A673 (cell line): ENCODE measurements around the gene SLX4IP. TPM values are rescaled to one million over a fixed set of nuclear protein-coding genes. Genes with fewer than 3 reads are reported as not detected.
A peak's percentile ranks its signal among the peaks of the same experiment; 100 is the strongest.

Source experiments
- BruUV-seq: library from RNA; stranded (reverse); fragments of 400-500 nt; replicated peaks from 2 replicates; lab custom pipeline; 2021; lab: Mats Ljungman, UMichigan
- CTCF ChIA-PET: fragments of 300-600 bp; sonication (Branson Sonifier 250); formaldehyde crosslinking; loops from one replicate; lab custom pipeline; 2022; ENCODE audit warnings: antibody characterized with exemption; lab: Charles Lee
- POLR2A ChIA-PET: fragments of 300-600 bp; sonication (Branson Sonifier 250); formaldehyde crosslinking; loops from one replicate; lab custom pipeline; 2022; ENCODE audit warnings: antibody characterized with exemption; ENCODE audit not compliant: low non-redundant PET; lab: Charles Lee
- DNase-seq: peaks from one replicate; pipeline ENCODE4 v3.0.0-alpha.2; 2015; ENCODE audit warnings: low spot score
- H3K27ac ChIP-seq: fragments of 200-600 bp; sonication (generic); 2 replicates; pipeline ENCODE4 v1.5.1; 2016; ENCODE audit warnings: mixed run types, low read depth, mild to moderate bottlenecking, mixed read lengths, antibody characterized with exemption, low read length; ENCODE audit not compliant: poor library complexity, severe bottlenecking
- H3K27me3 ChIP-seq: fragments of 200-600 bp; sonication (generic); replicated peaks from 2 replicates; pipeline ENCODE4 v1.6.1; 2017; ENCODE audit warnings: mixed run types, low read depth, mild to moderate bottlenecking, mixed read lengths, antibody characterized with exemption, low read length; ENCODE audit not compliant: insufficient read depth, poor library complexity
- H3K36me3 ChIP-seq: fragments of 200-600 bp; sonication (generic); 2 replicates; pipeline ENCODE4 v1.6.1; 2016; ENCODE audit warnings: mixed run types, mild to moderate bottlenecking, mixed read lengths, antibody characterized with exemption, low read length; ENCODE audit not compliant: insufficient read depth, poor library complexity, severe bottlenecking
- H3K4me1 ChIP-seq: fragments of 200-600 bp; sonication (generic); 2 replicates; pipeline ENCODE4 v1.6.1; 2017; ENCODE audit warnings: mixed run types, mild to moderate bottlenecking, mixed read lengths, antibody characterized with exemption, low read length; ENCODE audit not compliant: insufficient read depth, poor library complexity, severe bottlenecking
- H3K4me3 ChIP-seq: fragments of 200-600 bp; sonication (generic); 2 replicates; pipeline ENCODE4 v1.5.1; 2016; ENCODE audit warnings: low read depth, mixed run types, mild to moderate bottlenecking, mixed read lengths, low read length; ENCODE audit not compliant: poor library complexity, severe bottlenecking
- H3K9me3 ChIP-seq: fragments of 200-600 bp; sonication (generic); 2 replicates; pipeline ENCODE4 v1.6.1; 2016; ENCODE audit warnings: mixed run types, low read depth, mild to moderate bottlenecking, mixed read lengths, antibody characterized with exemption, low read length; ENCODE audit not compliant: poor library complexity, severe bottlenecking
- CTCF ChIP-seq: fragments of 300-800, 200-600 bp; sonication (generic); conservative IDR thresholded peaks from 2 replicates; pipeline ENCODE4 v1.5.1; 2017; ENCODE audit warnings: low read depth, mild to moderate bottlenecking, antibody characterized with exemption, low read length, moderate library complexity, mixed read lengths
- EZH2 ChIP-seq: fragments of 200-600 bp; sonication (generic); IDR thresholded peaks from 2 replicates; pipeline ENCODE4 v1.6.1; 2017; ENCODE audit warnings: borderline replicate concordance, low read depth, mild to moderate bottlenecking, mixed read lengths, antibody characterized with exemption, low read length; ENCODE audit not compliant: poor library complexity, severe bottlenecking
- intact Hi-C: fragments of 100-400 bp; cut with micrococcal nuclease; formaldehyde crosslinking; loops from one replicate; pipeline ENCODE4 v1.10.0; 2022; ENCODE audit not compliant: unreplicated experiment
- microRNA-seq: library from miRNA; unstranded; fragments of <30 nt; microRNA quantifications from one replicate; pipeline ENCODE4 v1.2.0, GENCODE V29; 2021
- total RNA-seq: library from RNA; stranded (reverse); gene quantifications from 2 replicates; pipeline ENCODE4 v1.2.3, GENCODE V29; 2021

Gene SLX4IP
- total RNA-seq, 1 experiment from 2014 or later: 9.8 TPM

GRCh38 chr20:10674684-10675449 is 239.8 kb downstream of the SLX4IP start:
- peaks cover 26% of the 10 kb centered on the region for H3K4me1 ChIP-seq
- DNase-seq: peak; percentile 83
- no peaks in the 10 kb centered on the region for H3K36me3 ChIP-seq
- no peaks in the 10 kb centered on the region for H3K27me3 ChIP-seq
- TF ChIP-seq CTCF (peak; percentile 71), EZH2 (no peak)
- intact Hi-C loops: loop anchor here (5.0 kb wide), 7 partner anchors 208 to 867 kb away; no protein-coding TSS in a partner anchor
- CTCF ChIA-PET: no interaction called here
- BruUV-seq: no TSS peak
- no peaks in the 10 kb centered on the region for H3K9me3 ChIP-seq
- H3K27ac ChIP-seq: peak overlapping the region; percentile 75
- H3K4me3 ChIP-seq: peak overlapping the region; percentile 59
- POLR2A ChIA-PET: interaction anchor here (0.6 kb wide), 2 partner anchors 327 to 452 kb away, joined by 3 read pairs; no protein-coding TSS in a partner anchor

GRCh38 chr20:10675450-10675848 is 240.3 kb downstream of the SLX4IP start:
- ChIA-PET CTCF (interaction anchor here (1.0 kb wide), 1 partner anchor 11 kb away, joined by 3 read pairs; no protein-coding TSS in a partner anchor), POLR2A (interaction anchor here (0.6 kb wide), 1 partner anchor 326 kb away, joined by 3 read pairs; no protein-coding TSS in a partner anchor)
- no TSS peak for BruUV-seq
- Histone ChIP-seq H3K27ac (no peak overlapping the region), H3K9me3 (no peaks in the 10 kb centered on the region), H3K27me3 (no peaks in the 10 kb centered on the region), H3K36me3 (no peaks in the 10 kb centered on the region), H3K4me3 (no peak overlapping the region), H3K4me1 (peaks cover 20% of the 10 kb centered on the region)
- DNase-seq: no peak
- TF ChIP-seq CTCF: no peak
- TF ChIP-seq EZH2: no peak
- intact Hi-C loops: no loop called here

- TF ChIP-seq EZH2 (no peak), CTCF (no peak)
- POLR2A ChIA-PET: no interaction called here
- intact Hi-C loops: no loop called here
- Histone ChIP-seq H3K4me3 (no peak overlapping the region), H3K9me3 (no peaks in the 10 kb centered on the region), H3K4me1 (peaks cover 10% of the 10 kb centered on the region), H3K27me3 (no peaks in the 10 kb centered on the region), H3K27ac (no peak overlapping the region), H3K36me3 (no peaks in the 10 kb centered on the region)
- no TSS peak for BruUV-seq
- CTCF ChIA-PET: interaction anchor here (1.0 kb wide), 1 partner anchor 12 kb away, joined by 3 read pairs; no protein-coding TSS in a partner anchor
- no peak for DNase-seq
Measured at GRCh38 chr20:10676518-10676917, 241.4 kb downstream of the SLX4IP start.

Small RNA genes within 50 kb of the gene (microRNA-seq; reads per million reads assigned to microRNA genes)
- not detected for gene MIR6870

Other genes with a start within 250 kb of the SLX4IP start
- gene SNAP25, start 216.5 kb upstream of the SLX4IP start, total RNA-seq: 5.0 and 5.8 TPM in 2 replicates
- gene MKKS, start 1.1 kb upstream of the SLX4IP start, total RNA-seq: 29.2 and 31.9 TPM in 2 replicates
- 42.9 and 57.5 TPM in 2 replicates for gene JAG1, start 238.7 kb downstream of the SLX4IP start, total RNA-seq